ENCODE data around the gene CLIP2.
"Not testable (repeated sequence)": the region's sequence is repeated elsewhere in the genome, so short reads cannot be mapped to it uniquely, and the experiment has no call there.

Gene CLIP2

DNA sequence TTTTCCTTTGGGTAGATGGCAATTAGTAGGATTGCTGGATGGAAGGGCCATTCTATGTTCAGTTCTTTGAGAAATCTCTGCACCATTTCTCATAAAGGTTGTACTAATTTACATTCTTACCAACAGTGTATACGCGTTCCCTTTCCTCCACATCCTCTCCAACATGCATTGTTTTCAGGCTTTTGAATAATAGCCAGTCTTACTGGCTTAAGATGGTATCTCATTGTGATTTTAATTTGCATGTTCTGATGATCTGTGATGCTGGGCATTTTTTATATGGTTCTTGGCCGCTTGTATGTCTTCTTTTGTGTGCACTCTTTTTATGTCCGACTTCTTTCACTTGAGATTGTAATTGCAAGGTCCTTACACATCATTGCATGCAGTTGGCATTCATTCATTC lies 11.7 kb downstream of the CLIP2 start:
- no peak for DNase-seq

DNA sequence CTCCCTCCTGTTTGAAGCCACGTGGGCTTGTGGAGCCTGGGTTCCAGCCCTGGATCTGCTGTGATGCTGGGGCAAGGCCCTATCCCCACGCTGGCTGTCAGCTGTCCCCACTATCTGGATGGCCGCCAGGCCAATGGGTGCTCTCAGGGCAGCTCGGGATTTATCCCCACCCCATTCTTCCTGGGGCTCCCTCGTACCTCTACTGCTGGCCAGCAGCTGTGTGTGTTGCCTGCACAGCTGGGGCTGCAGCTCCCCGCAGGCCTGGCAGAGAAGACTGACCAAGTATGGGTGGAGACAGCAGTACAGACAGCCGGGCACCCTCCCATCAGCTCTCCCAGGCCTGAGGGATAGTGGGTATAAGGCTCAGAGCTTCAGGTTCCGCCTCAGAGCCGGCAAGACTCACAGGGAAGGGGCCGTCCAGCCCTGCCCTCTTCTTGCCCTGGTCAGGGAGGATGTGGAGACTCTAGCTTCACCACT lies 13.6 kb downstream of the CLIP2 start:
- DNase-seq: no peak

DNA sequence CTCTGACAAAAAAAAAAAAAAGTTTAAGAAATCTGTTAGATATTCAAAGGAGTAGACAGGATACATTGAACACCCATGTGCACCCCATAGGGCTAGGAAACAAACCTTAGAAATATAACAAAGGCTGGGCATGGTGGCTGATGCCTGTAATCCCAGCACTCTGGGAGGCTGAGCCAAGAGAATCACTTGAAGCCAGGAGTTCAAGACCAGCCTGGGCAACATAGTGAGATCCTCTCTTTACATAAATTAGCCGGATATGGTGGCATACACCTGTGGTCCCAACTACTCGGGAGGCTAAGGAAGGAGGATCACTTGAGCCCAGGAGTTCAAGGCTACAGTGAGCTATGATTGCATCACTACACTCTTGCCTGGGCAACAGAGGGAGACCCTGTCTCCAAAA lies 15.3 kb downstream of the CLIP2 start:
- no peak for DNase-seq

DNA sequence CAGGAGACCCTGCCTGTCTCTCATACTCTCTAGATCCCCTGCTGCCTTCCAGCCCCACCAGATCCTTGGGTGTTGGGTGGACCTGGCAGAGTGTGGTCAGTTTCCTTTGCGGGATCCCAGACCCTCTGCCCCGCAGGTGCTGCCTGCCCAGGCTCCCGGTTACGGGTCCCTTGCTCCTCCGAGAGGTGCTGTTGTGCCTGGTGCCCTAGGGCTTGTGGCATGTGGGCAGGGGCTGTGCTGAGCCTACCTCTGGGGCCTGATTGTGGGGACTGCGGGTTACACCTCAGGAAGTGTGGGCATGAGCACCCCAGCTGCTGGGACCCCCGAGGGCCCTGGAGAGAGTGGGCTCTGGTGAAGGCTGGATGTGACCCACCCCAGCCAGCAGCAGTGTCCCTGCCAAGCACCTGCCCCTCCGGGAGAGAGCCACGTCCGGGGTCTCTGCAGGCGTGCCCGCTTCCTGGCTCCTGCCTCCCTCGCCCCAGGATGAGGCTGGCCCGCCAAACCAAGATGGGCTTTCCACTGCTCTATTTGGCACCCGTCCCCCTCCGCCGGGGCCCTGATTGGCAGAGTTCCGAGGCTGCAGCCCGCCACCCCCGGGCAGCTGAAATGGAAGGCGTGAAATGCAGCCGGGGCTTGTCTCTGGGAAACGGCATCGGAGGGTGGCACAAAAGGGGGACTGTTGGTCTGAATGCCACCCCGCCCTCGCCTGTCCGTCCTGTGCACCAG lies 17.0 kb downstream of the CLIP2 start:
- DNase-seq: no peak

DNA sequence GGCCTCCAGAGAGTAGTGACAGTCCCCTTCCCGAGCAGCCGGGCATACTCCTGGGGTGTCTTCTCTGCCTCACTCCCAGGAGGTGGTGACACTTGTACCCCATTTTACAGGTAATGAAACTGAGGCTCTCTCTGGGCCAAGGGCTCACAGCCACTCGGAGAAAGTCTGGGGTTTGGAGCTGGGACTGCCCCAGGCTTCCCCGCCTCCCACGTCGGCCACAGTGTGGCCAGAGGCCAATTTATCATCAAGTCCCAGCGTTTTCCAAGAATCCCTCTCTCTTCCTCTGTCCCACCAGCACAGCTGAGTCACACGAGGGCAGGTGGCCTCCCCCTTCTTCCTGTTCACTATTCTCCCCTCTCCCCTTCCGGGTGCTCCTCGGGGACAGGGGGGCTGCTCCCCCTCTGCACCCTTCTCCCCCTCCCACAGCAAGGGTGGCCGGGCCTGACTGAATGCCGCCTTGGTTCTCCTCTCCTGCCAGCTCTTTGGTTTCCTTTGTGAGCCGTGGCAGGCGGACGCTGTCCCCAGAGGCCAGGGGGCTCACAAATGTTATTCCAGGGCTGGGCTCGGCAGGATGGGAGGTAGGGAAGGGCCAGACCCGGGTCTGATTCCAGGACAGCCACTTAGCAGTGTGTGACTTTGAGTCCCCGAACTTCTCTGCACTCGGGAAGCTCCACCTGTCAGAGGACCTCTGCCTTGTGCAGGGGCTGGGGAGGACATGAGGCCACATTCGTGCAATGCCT lies 17.7 kb downstream of the CLIP2 start:
- DNase-seq: peak; percentile 57

DNA sequence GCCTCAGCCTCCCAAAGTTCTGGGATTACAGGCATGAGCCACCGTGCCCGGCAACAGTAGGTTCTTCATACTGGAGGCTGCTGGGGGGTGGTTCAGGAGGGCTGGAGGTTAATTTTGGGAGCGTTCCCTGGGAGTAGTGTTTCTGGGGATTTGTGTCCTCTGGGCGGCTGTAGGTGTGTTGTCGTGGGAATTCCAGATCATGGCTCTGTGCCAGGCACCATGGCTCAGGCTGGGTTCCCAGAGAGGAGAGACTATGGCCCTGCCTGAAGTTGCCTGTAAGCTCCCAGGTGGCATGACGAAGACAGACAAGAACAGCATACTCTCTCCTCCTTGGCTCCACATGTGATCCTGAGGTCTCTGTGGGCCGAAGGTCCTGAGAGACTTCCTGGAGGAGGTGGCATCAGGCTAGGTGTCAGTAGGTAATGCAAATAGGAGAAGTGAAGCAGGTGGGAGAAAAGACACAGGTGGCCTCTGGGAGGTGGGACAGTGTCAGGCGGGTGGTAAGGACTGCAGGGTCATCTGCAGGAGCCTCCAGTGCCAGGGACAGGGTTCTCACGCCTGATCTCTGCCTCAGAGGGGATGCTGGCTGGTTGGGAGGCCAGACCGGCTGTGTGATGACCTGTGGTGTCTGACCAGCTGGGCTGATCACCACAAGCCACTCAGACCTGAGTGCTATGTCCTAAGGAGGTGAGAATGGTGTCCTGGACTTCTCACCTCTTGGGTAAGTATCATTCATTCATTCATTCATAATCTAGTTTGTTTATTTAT lies 18.7 kb downstream of the CLIP2 start:
- no peak for DNase-seq

DNA sequence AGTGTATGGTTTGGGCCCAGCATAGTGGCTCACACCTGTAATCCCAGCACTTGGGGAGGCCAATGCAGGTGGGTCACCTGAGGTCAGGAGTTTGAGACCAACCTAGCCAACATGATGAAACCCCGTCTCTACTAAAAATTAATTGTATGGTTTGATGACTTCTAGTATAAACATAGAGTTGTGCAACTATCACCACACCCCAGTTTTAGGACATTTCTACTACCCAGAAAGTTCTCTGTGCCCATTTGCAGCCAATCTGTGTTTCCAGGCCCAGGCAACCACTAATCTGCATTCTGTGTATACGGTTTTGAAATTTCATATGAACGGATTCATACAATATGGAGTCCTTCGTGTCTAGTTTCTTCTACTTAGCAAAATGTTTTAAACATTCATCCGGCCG lies 20.0 kb downstream of the CLIP2 start:
- no peak for DNase-seq

DNA sequence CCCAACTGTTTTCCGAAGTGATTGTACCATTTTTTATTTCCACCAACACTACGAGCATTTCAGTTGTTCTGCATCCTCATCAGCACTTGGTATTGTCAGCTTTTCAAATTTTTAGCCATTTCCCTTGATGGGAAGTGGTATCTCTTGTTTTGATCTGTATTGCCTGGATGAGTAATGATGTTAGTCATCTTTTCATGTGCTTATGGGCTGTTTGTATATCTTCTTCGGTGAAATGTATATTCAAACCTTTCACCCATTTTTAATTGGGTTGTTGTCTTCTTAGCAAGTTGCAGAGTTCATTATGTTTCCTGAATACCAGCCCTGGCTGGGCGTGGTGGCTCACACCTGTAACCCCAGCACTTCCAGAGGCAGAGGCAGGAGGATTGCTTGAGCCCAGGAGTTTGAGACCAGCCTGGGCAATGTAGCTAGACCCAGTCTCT lies 22.1 kb downstream of the CLIP2 start:
- no peak for DNase-seq

DNA sequence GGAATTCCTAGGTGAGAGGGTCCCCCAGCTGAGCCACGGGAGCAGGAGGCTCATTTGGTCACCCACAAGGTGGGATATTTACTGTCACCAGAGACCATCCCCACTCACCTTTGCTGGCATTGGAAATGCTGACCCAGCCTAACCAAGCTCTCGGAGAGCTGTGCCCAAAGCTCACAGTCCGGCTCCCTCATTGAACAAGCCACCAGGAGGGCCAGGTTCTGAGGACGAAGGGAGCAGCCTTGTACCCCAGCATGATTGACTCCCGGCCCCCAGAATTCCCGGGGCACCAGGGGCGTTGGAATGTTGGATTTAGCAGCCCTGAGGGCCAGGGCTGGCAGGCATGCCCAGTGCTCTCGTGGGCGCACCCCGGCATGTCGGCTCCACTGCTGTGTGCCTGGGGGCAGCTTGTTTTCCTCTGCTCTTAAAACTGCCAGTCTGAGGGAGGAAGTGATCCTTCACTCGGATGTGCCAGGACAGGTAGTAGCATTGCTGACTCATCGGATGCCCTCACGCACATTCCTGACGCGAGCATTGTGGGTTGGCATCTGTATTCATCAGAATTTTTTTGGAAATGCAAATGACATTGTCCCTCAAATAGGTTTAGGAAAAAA lies 23.3 kb downstream of the CLIP2 start:
- no peak for DNase-seq

DNA sequence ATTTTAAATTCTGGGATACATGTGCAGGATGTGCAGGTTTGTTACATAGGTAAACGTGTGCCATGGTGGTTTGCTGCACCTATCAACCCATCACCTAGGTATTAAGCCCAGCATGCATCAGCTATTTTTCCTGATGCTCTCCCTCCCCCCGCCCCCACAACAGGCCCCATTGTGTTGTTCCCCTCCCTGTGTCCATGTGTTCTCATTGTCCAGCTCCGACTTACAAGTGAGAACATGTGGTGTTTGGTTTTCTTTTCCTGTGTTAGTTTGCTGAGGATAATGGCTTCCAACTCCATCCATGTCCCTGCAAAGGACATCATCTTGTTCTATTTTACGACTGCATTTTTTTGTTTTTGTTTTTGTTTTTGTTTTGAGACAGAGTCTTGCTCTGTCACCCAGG lies 26.7 kb downstream of the CLIP2 start:
- not testable (repeated sequence) for DNase-seq

DNA sequence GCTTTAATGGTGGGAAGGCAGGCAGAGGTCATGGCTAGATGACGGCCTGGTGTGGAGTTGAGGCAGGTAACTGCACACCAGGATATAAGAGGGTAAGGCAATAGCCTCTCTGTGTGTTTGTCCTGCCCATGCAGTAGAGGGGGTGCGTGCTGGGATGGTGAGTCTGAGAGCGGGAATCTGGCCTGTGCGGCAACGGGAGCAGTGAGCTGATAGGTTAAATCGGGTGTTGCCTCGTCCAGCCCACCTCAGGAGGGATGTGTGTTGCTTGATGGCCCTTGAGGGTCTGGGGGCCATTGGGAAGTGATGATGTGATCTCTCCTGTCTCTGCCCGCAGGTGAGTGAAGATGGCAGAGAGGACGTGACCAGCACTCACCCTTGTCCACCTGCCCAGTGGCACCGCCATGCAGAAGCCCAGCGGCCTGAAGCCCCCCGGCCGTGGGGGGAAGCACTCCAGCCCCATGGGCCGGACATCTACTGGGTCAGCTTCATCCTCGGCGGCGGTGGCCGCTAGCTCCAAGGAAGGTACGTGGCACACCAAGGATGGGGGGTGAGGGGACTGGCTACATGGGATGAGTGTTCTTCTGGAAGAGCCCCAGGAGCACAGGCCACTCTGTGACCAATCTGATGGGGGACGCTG lies 28.1 kb downstream of the CLIP2 start:
- no peak for DNase-seq

DNA sequence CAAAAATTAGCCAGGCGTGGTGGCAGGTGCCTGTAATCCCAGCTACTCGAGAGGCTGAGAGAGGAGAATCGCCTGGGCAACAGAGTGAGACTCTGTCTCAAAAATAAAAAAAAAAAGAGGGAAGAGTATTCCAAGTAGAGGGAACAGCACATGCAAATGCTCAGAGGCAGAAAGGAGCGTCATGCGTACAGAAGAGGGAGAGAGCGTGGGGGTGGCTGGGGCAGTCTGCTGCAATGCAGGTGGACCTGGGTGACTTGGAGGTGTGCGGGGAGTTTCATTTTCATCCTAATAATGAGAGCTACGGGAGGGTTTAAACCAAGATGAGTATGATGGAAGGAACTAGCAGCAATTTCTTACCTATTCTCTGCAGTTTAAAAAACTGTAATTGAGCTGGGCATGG lies 28.8 kb downstream of the CLIP2 start:
- DNase-seq: no peak

DNA sequence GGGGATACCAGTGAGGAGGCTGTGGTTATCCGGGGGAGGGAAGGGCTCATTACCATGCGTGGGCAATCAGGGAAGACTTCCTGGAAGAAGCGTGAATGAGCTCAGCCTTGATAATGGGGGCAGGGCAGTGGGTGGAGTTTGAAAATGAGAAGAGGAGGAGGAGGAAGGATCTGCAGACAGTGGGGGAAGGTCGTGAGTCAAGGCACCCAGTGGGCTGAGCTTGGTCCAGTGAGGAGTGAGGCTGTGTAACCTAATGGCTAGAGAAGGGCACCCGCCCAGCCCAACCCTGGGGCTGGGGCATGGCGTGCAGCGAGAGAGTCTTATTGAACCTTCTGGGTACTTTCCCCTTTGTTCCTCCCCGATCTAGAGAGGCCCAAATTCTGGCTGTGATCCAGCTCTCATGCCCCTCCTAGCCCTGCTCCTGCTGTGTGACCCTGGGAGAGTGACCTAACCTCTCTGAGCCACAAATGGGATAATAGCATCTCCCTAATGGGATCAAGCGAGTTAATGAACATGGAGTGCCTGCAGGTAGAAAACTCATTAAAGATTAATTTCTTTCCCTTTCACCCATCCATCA lies 31.5 kb downstream of the CLIP2 start:
- DNase-seq: peak; percentile 23

DNA sequence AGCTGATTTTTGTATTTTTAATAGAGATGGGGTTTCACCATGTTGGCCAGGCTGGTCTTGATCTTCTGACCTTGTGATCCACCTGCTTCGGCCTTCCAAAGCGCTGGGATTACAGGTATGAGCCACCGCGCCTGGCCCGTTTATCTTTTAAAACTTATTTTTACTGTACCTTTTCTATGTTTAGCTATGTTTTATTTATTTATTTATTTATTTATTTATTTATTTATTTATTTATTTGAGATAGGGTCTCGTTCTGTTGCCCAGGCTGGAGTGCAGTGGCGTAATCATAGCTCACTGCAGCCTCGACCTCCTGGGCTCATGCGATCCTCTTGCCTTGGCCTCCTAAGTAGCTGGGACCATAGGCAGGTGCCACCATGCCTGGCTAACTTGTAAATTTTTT lies 33.7 kb downstream of the CLIP2 start:
- not testable (repeated sequence) for DNase-seq

DNA sequence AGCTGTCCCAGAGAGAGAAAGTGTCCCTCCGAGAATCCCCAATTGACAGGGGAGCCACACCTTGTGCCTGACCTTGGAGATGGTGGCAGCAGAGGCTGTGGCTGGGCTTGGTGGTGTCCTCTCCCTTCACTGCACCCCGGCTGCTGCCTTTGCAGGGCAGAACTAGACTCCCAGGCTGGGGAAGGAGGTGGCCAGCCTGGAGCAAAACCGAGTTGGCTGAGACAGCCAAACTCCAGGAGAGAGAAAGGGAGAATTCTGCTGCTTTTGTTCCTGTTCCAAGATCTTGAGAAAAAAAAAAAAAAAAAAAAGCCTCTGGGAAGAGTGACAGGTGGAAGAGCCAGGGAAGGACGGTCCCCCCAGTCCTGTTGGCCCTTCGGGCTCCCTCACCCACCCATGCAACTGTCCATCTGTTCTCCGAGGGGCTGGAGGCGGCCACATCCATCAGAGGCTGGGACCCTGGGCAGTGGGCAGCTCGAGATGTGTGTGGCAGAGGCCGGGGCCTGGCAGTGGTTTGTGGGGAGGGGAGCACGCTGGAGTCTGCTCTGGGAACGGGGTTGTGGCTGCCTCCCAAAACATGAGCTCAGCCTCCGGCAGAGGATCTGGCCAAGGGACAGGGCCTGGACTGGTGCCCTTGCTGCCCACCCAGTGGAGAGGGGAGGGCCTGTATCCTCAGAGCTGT lies 35.5 kb downstream of the CLIP2 start:
- no peak for DNase-seq

DNA sequence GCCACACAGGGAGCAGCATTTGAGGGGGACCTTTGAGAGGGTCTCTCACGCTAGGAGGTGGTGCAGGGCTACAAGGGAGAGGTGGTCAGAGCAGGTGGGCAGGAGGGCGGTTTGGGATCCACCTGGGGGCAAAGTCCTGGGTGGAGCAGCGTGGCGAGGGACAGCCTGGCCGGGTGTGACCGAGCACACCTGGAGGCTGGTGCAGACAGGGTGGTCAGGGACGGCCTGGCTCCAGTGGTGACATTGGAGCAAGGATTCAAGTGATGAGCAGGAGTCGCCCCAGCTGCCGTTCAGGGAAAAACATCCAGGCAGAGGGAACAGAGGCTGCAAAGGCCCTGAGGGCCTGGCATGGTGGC lies 36.0 kb downstream of the CLIP2 start:
- DNase-seq: no peak

DNA sequence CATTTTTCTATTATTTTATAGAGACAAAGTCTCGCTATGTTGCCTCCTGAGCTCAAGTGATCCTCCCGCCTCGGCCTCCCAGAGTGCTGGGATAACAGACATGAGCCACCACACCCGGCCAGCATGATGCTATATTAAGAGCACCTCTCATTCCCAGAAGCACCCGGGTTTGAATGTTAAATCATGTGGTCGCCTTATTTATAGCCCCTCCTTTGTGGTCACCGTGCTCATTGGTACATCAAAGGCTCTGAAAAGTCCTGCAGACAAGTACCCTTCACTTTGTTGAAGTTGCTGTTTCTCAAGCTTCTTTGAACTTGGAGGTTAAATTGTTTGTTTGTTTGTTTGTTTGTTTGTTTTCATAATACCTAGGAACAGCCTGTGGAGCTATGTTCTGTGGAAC lies 40.0 kb downstream of the CLIP2 start:
- peak; percentile 17 for DNase-seq

DNA sequence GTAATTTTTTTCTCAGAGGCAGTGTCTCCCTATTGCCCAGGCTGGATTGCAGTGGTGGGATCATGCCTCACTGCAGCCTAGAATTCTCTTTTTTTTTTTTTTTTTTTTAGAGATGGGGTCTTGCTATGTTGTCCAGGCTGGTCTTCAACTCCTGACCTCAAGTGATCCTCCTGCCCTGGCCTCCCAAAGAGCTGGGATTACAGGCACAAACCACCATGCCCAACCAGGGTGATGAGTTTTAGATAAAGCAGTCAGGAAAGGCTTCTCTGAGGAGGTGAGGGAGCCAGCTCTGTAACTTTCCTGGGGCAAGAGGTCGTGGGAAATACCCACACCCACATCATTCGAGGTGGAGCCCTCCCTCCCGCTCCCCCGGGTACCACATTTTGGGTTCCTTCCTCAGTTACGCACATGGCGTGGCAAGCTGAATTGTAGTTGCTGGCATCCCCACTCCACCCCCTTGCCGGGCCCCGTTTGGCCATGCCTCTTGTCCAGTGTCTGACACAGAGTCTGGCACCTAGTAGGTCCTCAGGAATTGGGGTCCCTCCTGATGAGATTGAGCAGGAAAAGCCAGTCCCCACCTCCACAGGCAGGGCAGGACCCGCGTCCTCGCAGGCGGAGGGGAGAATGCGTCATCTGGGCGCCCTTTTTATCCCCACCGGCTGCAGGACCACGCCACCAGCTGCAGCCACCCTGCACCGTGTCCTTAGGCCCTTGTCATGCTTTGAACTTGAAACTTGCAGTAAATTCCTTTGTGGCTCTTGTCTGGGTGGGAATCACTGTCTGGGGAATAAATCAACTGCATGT lies 43.4 kb downstream of the CLIP2 start:
- no peak for DNase-seq

DNA sequence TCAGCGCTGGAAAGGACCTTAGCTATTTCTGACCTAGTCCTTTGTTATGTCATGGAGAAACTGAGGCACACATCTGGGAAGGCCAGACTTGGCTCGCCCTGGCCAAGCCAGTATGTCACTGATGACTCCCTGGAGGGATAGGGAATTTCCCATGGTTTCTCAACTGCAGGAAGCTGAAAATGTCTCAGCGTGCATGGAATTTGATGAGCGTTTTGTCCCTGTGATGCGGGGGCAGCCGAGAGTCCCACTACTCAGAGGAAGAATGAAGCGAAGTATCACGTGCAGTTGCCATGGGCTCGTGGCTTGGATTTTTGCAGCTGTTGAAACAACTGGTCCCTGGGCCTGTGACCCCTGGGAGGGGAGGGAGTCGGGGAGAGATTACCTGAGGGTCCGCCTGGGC lies 44.8 kb downstream of the CLIP2 start:
- DNase-seq: no peak

DNA sequence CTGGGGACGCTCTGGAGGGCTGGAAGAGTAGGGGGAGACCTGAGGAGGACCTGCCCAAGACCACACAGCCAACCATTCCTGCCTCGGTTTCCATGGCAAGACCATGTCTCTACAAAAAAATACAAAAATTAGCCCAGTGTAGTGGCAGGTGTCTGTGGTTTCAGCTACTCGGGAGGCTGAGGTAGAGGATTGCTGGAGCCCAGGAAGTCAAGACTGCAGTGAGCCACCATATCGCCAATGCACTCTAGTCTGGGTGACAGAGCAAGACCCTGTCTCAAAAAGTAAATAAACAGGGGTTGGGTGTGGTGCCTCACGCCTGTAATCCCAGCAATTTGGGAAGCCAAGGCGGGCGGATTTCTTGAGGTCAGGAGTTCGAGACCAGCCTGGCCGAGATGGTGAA lies 48.7 kb downstream of the CLIP2 start:
- DNase-seq: no peak
